Neuronal stem cell (in vitro differentiated cells): Measurements from ENCODE around the gene PDE4B.

Source experiments
- DNase-seq: peaks from one replicate; pipeline ENCODE4 v3.0.0-alpha.2; 2013; ENCODE audit warnings: low spot score
- H2AFZ ChIP-seq: one replicate; pipeline ENCODE4 v1.6.1; 2013; ENCODE audit warnings: mild to moderate bottlenecking, low read length, inconsistent platforms
- H2AK5ac ChIP-seq: 2 replicates; pipeline ENCODE4 v1.6.1; 2013; ENCODE audit warnings: low read depth, mild to moderate bottlenecking, inconsistent platforms, low read length, moderate library complexity, mixed read lengths
- H2BK120ac ChIP-seq: 2 replicates; pipeline ENCODE4 v1.6.1; 2013; ENCODE audit warnings: low read depth, mild to moderate bottlenecking, inconsistent platforms, low read length, moderate library complexity, mixed read lengths
- H2BK12ac ChIP-seq: one replicate; pipeline ENCODE4 v1.6.1; 2013; ENCODE audit warnings: low read length, inconsistent platforms
- H2BK15ac ChIP-seq: 2 replicates; pipeline ENCODE4 v1.6.1; 2013; ENCODE audit warnings: mild to moderate bottlenecking, low read length, inconsistent platforms, mixed read lengths
- H2BK5ac ChIP-seq: one replicate; pipeline ENCODE4 v1.6.1; 2013; ENCODE audit warnings: inconsistent platforms, mild to moderate bottlenecking, low read length, moderate library complexity
- H3K14ac ChIP-seq: one replicate; pipeline ENCODE4 v1.6.1; 2013; ENCODE audit warnings: low read length, inconsistent platforms
- H3K18ac ChIP-seq: 2 replicates; pipeline ENCODE4 v1.6.1; 2013; ENCODE audit warnings: low read length, inconsistent platforms
- H3K23ac ChIP-seq: 2 replicates; pipeline ENCODE4 v1.6.1; 2013; ENCODE audit warnings: low read depth, mild to moderate bottlenecking, mixed read lengths, low read length, inconsistent platforms; ENCODE audit not compliant: poor library complexity
- H3K27ac ChIP-seq: replicated peaks from 3 replicates; pipeline ENCODE4 v1.5.1; 2013; ENCODE audit warnings: low read length, inconsistent platforms
- H3K27me3 ChIP-seq, 3 experiments: 2 replicates each; pipeline ENCODE4 v1.6.1; 2013; ENCODE audit warnings: low read length in 3 of 3, mild to moderate bottlenecking in 2 of 3, inconsistent platforms in 1 of 3, low read depth in 1 of 3, mixed read lengths in 1 of 3, moderate library complexity in 1 of 3; ENCODE audit not compliant: control insufficient read depth in 3 of 3, insufficient read depth in 3 of 3
- H3K36me3 ChIP-seq, 2 donors: replicated peaks in 1 of 2; 2 replicates each; pipeline ENCODE4 v1.6.1; 2013; ENCODE audit warnings: low read length in 2 of 2; ENCODE audit not compliant: control insufficient read depth in 2 of 2, insufficient read depth in 2 of 2
- H3K4ac ChIP-seq: 2 replicates; pipeline ENCODE4 v1.6.1; 2013; ENCODE audit warnings: inconsistent platforms, mild to moderate bottlenecking, low read length, moderate library complexity
- H3K4me1 ChIP-seq, 2 donors: 1 replicate in 1 of 2; 2 replicates in 1 of 2; pipeline ENCODE4 v1.6.1; 2013; ENCODE audit warnings: low read length in 2 of 2, low read depth in 1 of 2; ENCODE audit not compliant: control insufficient read depth in 2 of 2, insufficient read depth in 1 of 2
- H3K4me2 ChIP-seq: one replicate; pipeline ENCODE4 v1.6.1; 2013; ENCODE audit warnings: mild to moderate bottlenecking, low read length, inconsistent platforms; ENCODE audit not compliant: insufficient read depth, poor library complexity, severe bottlenecking
- H3K4me3 ChIP-seq, 2 donors: 2 replicates each; pipeline ENCODE4 v1.5.1; 2013; ENCODE audit warnings: low read length in 2 of 2, mild to moderate bottlenecking in 2 of 2, inconsistent platforms in 1 of 2, moderate library complexity in 1 of 2
- H3K79me1 ChIP-seq: one replicate; pipeline ENCODE4 v1.6.1; 2013; ENCODE audit warnings: low read depth, mild to moderate bottlenecking, inconsistent platforms, low read length, moderate library complexity
- H3K9ac ChIP-seq: one replicate; pipeline ENCODE4 v1.6.1; 2013; ENCODE audit warnings: mild to moderate bottlenecking, low read depth, low read length, inconsistent platforms; ENCODE audit not compliant: poor library complexity
- H3K9me3 ChIP-seq, 2 donors: replicated peaks in 1 of 2; 2 replicates each; pipeline versions ENCODE3 to v1.6.1; 2013; ENCODE audit warnings: low read length in 2 of 2, mild to moderate bottlenecking in 2 of 2, inconsistent platforms in 1 of 2, low read depth in 1 of 2, mixed read lengths in 1 of 2, moderate library complexity in 1 of 2; ENCODE audit not compliant: control insufficient read depth in 2 of 2, insufficient read depth in 1 of 2
- H4K8ac ChIP-seq: one replicate; pipeline ENCODE4 v1.6.1; 2013; ENCODE audit warnings: low read depth, mild to moderate bottlenecking, inconsistent platforms, low read length, moderate library complexity
- H4K91ac ChIP-seq: one replicate; pipeline ENCODE4 v1.6.1; 2013; ENCODE audit warnings: low read length, low read depth, mild to moderate bottlenecking, inconsistent platforms; ENCODE audit not compliant: poor library complexity
- WGBS, 2 donors: extraction: QIAGEN DNeasy Blood & Tissue Kit; methylation state at CpG; one replicate each; pipeline ENCODE4 v1.1.7; 2013; ENCODE audit warnings: missing lambda C conversion rate in 2 of 2, mixed read lengths in 1 of 2; ENCODE audit not compliant: insufficient read length in 2 of 2, insufficient replicate concordance in 1 of 2; ENCODE audit errors: extremely low coverage in 2 of 2; 5-methylcytosine and 5-hydroxymethylcytosine counted together

PDE4B gene

DNA sequence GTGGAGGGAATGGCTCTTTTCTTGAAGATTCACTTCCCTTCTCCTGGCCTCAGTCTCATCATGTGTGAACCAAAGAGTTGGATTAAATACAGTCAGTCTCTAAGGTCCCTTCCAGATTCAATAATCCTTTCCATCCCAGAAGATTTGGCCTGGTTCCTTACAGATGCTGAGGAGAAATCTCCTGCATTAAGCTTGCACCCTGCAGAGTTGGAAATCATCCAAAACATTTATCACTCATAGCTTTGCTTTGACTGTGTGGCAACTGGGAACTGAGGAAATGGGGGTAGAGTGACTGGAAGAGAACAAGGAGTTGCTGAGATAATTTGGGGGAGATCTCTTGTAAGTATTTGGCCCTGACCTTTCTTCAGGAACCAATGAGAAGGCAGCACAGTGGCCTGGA, 520.7 kb downstream of the PDE4B start:
- no peak overlapping the region for H2AK5ac ChIP-seq
- H4K91ac ChIP-seq, result no peak overlapping the region
- no peak overlapping the region for H2BK5ac ChIP-seq
- no peak overlapping the region for H4K8ac ChIP-seq
- H2BK15ac ChIP-seq, result no peak overlapping the region
- no peak overlapping the region for H3K4ac ChIP-seq
- no peak for DNase-seq
- no peak overlapping the region for H3K9ac ChIP-seq
- no peak overlapping the region for H2AFZ ChIP-seq
- no peak overlapping the region for H2BK120ac ChIP-seq
- peaks cover 0 to 2% of the 10 kb centered on the region in 2 donors for H3K4me1 ChIP-seq
- H3K14ac ChIP-seq, result no peak overlapping the region
- no peak overlapping the region for H3K27ac ChIP-seq
- H3K36me3 ChIP-seq, result no peaks in the 10 kb centered on the region
- no peaks in the 10 kb centered on the region for H3K9me3 ChIP-seq
- H2BK12ac ChIP-seq, result no peak overlapping the region
- H3K4me2 ChIP-seq, result no peak overlapping the region
- H3K23ac ChIP-seq, result no peak overlapping the region
- no peaks in the 10 kb centered on the region for H3K79me1 ChIP-seq
- H3K18ac ChIP-seq, result no peak overlapping the region
- H3K4me3 ChIP-seq, result no peak overlapping the region
- H3K27me3 ChIP-seq, result no peaks in the 10 kb centered on the region

DNA sequence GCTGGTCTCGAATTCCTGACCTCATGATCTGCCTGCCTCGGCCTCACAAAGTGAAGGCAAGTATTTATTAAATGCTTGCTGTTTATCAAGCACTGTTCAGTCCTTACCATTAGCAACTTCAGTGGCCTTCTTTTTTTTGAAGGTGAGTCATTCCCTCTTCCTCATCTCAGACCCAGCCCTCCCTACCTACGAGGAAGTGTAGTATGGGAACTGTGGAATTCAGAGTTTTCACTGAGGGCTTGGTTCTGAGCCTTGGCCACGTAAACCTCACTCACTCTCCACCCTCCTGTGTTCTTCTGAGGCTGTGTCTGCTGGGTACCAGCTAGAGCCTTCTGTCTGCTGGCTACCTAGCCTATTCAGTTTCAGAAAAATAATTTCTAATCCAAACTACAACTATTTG, 523.0 kb downstream of the PDE4B start:
- Histone ChIP-seq H4K91ac (no peak overlapping the region), H3K14ac (no peak overlapping the region)
- no CpG with 5 or more reads among the region's 4 CpGs for WGBS, 2 donors

DNA sequence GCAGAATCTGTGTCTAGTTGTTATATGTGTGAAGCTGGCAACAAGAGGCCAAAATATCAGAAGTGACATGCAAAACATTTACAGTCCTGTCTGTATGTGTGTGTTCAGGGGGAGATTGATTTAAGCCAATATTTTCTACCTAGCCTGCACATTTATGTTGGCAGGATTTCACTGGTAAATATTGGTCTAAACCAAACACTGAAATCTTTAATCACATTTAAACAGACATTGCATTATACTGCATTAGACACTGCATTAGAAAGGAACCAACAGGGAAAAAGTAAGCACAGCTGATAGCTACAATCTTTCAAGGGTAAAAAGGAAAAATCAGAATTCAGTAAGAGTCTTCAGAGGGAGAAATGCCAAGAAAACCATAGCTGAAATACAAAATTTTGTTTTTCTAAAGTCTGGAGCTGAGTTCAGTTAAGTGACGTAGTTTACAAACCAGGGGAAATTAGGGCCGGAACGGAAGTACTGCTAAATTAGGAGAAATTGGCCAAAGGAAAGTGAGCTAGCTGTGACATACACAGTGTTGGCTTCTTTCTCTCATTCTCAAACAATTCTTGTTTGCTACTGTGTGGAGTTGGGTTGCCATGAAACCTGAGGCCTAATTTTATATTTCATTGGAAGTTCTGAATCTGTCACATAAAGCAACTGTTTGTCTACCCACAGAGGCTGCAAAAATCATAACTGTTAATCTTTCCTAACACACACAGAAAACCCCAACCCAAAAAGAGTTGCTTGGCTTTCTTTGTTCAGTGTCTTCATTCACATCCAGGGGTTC, 524.0 kb downstream of the PDE4B start:
- Histone ChIP-seq H3K27me3 (no peaks in the 10 kb centered on the region), H2AFZ (no peak overlapping the region), H3K18ac (no peak overlapping the region), H2AK5ac (no peak overlapping the region), H3K4me1 (peaks cover 0 to 2% of the 10 kb centered on the region in 2 donors), H3K4ac (no peak overlapping the region), H2BK12ac (no peak overlapping the region), H3K4me3 (no peak overlapping the region), H3K36me3 (no peaks in the 10 kb centered on the region), H3K23ac (no peak overlapping the region), H3K4me2 (no peak overlapping the region), H4K8ac (no peak overlapping the region), H2BK120ac (no peak overlapping the region), H2BK15ac (no peak overlapping the region), H3K9me3 (no peaks in the 10 kb centered on the region), H4K91ac (no peak overlapping the region), H3K9ac (no peak overlapping the region), H3K14ac (no peak overlapping the region), H2BK5ac (no peak overlapping the region), H3K27ac (no peak overlapping the region), H3K79me1 (no peaks in the 10 kb centered on the region)
- WGBS, 2 donors, result no CpG with 5 or more reads among the region's 3 CpGs
- DNase-seq, result no peak

More for the DNA sequence above, 523.0 kb downstream of the PDE4B start:
- Histone ChIP-seq H3K4me2 (no peak overlapping the region), H2BK5ac (no peak overlapping the region), H4K8ac (no peak overlapping the region), H3K79me1 (no peaks in the 10 kb centered on the region), H3K36me3 (no peaks in the 10 kb centered on the region), H2BK120ac (no peak overlapping the region), H3K27ac (no peak overlapping the region), H3K9ac (no peak overlapping the region), H2AFZ (no peak overlapping the region), H3K23ac (no peak overlapping the region), H2BK15ac (no peak overlapping the region), H3K9me3 (no peaks in the 10 kb centered on the region), H2BK12ac (no peak overlapping the region), H3K4ac (no peak overlapping the region), H3K4me1 (peaks cover 0 to 2% of the 10 kb centered on the region in 2 donors), H3K18ac (no peak overlapping the region), H3K4me3 (no peak overlapping the region), H2AK5ac (no peak overlapping the region), H3K27me3 (no peaks in the 10 kb centered on the region)
- DNase-seq, result no peak

GRCh38 chr1:66317248-66317515, 524.5 kb downstream of the PDE4B start:
- Histone ChIP-seq H3K36me3 (no peaks in the 10 kb centered on the region), H3K14ac (no peak overlapping the region), H2BK12ac (no peak overlapping the region), H3K23ac (no peak overlapping the region), H3K18ac (no peak overlapping the region), H3K4me3 (no peak overlapping the region), H3K27me3 (no peaks in the 10 kb centered on the region), H4K8ac (no peak overlapping the region), H2BK120ac (no peak overlapping the region), H2BK5ac (no peak overlapping the region), H3K4me1 (peaks cover 0 to 2% of the 10 kb centered on the region in 2 donors), H3K4ac (no peak overlapping the region), H3K9me3 (no peaks in the 10 kb centered on the region), H3K4me2 (no peak overlapping the region), H2AFZ (no peak overlapping the region), H2BK15ac (no peak overlapping the region), H4K91ac (no peak overlapping the region), H3K27ac (no peak overlapping the region), H3K79me1 (no peaks in the 10 kb centered on the region), H2AK5ac (no peak overlapping the region), H3K9ac (no peak overlapping the region)
- DNase-seq, result no peak
- WGBS, 2 donors, result no CpG with 5 or more reads among the region's 1 CpG
